HG02852 (cell line): ENCODE measurements around the gene MN1.

Source experiments
- ATAC-seq: cut with Tn5 transposase; IDR thresholded peaks from one replicate; pipeline ENCODE4 v1.9.1; 2021; ENCODE audit warnings: mild to moderate bottlenecking, moderate library complexity; ENCODE audit not compliant: unreplicated experiment

MN1 gene

DNA sequence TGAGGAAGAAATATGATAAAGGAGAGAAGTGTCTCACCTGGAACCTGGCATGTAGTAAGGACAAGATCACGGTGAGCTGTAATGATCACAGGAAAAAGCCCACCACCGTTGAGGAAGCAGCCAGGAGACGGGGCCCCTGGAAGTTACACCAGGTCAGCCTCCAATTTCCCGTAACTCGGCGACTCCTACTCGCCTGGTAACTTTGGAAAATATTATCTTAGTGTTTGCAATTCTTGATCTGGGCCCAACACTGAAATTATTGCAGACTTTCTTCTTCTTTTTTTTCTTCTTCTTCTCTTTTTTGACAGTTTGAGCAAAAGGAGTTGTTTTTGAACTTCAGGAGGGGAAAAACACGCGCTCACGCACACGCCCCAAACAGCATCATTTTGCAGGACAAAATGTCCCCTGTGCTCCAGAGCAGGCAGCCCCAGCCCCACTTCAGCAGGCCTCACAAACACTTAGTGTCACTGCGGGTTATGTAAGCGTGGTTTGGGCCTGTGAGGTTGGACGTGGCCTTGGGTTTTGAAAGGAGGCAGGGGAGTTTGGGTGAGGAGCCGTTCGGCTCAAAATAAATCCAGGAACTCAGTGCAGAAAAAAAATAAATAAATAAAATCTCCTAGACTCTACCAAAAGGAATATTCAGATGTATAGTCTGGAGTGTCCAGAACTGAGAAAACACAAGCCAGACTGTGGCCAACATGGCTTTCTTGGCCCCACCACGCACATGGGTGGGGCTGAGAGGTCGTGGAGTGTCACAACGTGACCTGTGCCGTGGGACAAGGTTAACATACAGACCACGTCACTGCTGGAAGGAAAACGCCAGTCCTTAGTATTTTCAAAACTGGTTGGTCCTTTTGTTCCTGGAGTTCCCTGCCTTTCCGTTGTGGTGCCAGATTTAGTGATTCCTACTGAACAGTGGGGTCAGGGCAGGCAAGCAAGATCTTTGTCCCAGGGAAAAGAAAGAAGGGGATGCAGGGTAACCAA is 26.3 kb upstream of the MN1 start:
- ATAC-seq = no peak

DNA sequence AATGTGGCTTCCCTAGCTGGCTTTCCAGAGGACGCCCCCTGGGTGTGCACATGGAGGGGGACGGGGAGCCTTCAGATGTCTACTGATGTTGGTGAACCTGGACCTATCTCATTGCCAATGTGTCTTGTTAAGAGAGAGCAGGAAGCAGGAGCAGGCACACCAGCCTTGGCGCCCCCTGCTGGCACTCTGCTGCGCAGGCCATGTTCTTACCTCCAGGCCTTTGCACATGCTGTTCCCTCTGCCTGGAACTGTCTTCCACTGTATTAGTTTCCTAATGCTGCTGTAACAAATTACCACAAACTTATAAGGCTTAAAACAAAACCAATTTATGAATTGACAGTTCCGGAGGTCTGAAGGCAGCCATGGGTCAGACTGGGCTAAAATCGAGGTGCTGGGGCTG is 23.6 kb upstream of the MN1 start:
- no peak for ATAC-seq

- no peak for ATAC-seq
Measured at GRCh38 chr22:27823221-27823620, 21.7 kb upstream of the MN1 start.

GRCh38 chr22:27820896-27821866 is 19.6 kb upstream of the MN1 start:
- no peak for ATAC-seq

DNA sequence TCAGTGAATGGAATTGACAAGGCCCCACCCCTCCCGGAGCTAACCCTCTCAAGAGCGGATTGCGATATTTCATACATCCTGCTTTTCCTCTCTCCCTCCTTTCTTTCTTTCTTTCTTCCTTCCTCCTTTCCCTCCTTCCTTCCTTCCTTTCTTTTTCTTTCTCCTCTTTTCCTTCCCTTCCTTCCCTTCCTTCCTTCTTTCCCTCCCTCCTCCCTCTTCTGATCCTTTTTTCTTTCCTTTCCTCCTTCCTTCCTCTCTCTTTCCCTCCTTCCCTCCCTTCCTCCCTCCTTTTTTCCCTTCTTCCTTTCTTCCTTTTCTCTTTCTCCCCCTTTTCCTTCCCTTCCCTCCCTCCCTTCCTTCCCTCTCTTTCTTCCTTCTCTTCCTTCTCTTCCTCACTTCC is 15.0 kb upstream of the MN1 start:
- ATAC-seq = no peak

- ATAC-seq = no peak
Measured at GRCh38 chr22:27815826-27816530, 14.4 kb upstream of the MN1 start.

- no peak for ATAC-seq
Measured at GRCh38 chr22:27814993-27815392, 13.4 kb upstream of the MN1 start.

DNA sequence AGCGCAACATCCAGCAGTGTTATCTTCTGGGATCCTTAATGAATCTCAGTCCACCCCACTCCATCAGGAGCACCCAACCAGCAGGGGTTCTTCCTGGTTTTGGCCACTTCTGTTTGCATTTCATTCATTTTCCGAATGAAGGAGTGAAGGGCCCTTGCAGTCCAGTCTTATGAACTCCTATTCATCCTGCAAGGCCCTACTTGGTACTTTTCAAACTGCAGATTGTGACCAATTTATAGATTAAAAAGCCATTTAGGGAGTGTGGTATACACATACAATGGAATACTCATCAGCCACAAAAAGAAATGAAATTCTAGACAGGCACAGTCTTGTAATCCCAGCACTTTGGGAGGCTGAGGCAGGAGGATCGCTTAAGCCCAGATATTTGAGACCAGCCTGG is 10.2 kb upstream of the MN1 start:
- no peak for ATAC-seq

GRCh38 chr22:27810609-27811151 is 9.1 kb upstream of the MN1 start:
- ATAC-seq = no peak

DNA sequence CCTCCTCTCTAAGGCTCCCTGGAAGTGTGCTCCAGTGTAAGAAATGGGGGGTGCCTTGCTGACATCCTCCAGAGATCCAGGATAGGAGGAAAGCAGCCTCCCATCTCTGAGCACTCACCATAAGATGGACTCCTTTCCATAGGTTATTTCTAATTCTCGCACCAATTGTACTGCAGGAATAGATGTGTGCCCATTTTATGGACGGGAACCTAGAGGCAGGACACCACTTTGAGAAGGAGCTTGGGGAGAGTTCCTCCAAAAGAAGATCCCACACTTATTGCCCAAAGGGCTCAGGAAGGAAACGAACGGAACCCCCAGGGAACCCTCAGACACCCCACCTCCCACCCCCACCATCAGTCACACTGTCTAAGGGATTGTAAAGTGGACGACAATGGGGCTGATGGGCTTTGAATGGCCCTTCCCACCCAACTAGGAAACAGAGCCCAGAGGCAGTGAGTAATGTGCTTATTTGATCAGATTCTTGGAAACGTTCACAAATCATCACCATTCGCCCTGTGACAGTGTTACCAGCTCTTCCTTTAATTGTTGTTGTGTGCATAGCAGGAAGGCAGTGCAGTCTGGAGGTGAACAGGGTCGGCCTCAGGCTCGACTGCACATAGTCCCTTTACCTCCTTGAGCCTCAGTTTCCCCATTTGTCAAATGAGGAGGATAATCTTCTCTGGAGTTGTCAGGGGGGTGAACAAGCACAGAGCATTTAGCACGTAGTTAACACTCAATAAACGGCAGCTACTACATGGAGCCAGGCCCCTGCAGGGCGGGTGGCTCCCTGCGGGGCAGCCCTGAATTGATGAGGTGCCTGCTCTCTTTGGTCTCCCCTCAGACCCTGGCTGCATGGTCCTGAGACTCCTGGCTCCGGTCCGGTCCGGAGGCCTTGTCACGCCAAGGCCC is 8.4 kb upstream of the MN1 start:
- no peak for ATAC-seq

DNA sequence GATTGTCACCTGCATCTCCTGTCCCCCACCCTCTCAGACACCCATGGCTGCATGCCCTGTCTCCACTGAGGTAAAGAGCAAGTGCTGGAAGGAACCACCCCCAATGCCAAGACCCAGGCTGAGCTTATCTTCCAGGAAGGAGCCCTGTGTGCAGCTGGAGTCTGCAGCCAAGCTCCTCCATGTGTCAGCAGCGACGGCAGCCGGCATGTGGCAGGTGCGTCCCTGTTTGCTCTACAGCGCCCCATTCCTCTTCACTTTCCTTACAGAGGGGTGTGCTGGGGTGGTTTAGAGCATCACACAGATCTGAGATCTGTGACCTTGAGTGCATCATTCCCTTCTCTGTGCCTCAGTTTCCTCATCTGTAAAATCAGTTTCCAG is 7.7 kb upstream of the MN1 start:
- no peak for ATAC-seq

DNA sequence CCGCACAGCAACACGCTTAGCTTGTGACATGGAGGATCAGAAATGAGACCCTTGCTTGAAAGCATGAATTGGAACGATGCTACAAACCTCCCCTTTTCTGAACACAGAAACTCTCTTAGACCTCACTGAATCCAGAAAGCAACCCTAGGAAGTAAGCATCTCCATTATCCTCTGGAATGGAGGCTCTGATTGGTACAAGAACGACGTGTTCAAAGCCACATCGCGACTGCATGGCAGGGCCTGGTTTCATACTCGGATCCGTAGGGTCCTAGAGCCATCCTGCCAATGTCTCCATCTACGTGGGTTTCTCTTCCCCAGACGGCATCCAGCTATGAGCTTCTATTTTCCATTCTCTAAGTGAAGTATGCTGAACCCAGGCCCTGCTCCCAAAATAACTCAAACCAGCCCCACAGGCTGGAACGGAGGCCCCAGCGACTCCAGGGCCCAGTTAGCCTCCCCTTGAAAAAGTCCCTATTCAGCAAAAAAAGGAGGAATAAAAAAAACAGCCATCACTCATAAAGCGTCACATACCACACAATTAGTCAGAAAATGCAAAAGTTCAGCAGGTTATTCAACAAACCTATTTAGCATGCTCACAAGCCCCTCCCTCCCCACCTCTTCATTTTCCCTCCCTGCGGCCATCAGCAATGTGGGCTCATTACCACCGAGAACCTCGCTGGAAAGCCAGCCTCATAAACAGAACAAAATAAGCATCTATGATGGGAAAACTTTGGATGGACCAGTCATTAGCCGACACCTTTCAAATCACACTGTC is 7.1 kb upstream of the MN1 start:
- ATAC-seq = no peak

DNA sequence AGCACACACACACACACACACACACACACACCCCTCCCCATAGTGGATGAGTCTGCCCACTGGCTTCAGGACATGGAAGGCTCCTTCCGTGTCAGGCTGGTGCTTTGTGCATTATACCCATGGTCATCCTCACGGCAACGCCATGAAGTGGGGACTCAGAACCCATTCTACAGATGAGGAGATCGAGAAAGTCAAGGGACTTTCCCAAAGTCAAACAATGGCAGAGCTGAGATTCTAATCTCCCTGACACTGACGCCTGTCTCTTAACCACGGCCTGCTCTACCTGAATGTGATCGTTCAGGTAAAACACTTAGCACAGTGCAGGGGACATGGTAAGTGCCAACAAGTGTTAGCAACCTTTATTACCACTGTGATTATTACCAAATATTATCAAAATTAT is 4.3 kb upstream of the MN1 start:
- ATAC-seq = no peak

DNA sequence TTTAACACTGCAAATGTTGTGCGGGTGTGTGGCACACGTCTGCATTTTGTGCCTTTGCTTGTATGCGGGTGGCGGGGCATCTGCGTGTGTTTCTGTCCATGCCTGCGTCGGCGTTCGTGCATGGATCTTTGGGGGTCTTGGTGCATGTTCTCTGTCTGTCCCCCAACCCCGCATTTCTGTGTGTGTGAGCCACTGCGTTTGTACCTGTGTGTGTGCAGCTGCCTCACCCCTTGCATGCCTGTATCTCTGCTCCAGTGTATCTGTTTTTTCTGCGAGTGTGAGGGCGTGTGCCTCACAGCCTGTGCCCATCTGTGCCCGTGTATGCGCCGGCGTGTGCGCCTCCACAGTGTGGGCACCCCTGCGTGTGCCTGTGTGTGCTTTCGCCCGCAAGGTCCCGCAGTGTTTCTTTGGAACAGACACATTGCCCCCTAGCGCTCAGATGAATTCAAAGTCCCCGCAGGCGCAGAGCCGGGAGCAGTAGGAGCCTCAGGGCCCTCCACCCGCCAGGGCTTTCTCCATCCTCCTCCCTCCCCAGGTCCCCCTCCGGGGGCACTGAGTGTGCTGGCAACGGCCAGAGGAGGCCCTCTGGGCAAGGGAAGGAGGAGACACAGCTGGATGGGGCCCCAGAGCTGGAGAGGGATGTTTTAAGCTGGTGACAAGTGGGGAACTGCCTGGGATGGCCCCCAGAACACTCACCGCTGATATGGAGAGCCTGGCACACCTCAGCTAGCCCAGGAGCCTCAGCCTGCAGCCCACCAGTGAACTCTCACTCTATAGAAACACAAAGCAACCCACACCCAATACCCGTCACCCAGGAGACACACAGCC is 3.1 kb upstream of the MN1 start:
- ATAC-seq = no peak

- no peak for ATAC-seq
Measured at GRCh38 chr22:27803841-27804415, 2.4 kb upstream of the MN1 start.

DNA sequence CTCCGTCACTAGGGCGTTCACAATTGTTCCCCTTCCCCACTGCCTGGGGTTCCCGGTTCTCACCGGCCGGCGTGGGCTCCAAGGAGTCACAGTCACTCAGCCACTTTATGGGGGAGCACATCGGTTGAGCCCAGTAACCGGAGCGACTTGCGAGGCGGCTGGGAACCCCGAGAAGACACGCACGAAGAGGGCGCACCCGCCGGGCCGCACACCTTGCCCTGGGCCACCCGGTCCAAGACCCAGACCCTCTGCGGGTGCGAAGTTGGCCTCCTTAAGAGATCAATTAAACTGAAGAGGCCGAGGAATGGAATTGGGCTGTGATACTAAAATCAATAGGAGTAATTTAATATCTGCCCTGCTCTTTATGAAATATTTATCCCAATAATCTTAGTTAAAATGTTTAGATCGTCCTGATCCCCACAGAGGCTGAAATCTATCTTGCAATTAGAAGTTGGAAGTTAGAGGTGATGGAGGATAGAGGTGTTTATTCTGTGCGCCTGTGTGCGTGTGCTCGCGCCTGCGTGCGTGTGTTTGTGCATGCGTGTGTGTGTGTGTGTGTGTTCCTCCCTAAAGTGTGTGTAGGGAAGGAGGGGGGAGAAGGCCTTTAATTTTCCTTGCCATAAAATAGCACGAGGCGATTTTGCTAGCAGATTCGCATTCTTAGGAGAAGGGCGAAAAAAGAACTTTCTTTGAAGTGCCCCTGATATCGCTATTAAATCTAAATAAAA is 954 bp upstream of the MN1 start:
- no peak for ATAC-seq

DNA sequence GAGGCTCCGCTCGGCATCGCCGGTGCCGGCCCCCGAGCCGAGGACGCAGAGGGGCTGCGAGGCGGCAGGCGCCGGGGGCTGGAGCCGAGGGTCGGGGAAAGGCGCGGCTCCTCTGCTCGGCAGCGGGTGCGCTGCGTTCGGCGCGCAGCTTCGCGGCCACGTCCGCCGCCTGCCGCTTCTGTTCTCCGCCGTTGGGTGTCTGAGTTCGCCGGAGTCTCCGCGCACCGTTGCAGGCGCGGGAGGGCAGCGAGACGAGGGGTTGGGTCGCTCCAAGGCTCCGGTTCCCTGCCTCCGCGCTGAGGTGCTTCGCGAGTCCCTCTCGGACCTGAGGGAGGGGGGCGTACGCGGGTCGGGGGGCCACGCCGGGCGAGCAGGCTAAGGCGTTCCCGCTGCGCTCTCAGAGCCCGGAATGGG is 347 bp downstream of the MN1 start:
- ATAC-seq = no peak
